ENCODE data around the gene SYPL1.

Gene SYPL1

GRCh38 chr7:106095634-106096033, 16.5 kb downstream of the SYPL1 start:
- no peak for DNase-seq (ENCODE audit: low spot score)
- in situ Hi-C loops (cut with MboI; ENCODE audit: low pct_unique_long_range_greater_than_20kb, low sequenced_read_pairs, unreplicated experiment), result no loop called here
- TF ChIP-seq, protein P1, sequence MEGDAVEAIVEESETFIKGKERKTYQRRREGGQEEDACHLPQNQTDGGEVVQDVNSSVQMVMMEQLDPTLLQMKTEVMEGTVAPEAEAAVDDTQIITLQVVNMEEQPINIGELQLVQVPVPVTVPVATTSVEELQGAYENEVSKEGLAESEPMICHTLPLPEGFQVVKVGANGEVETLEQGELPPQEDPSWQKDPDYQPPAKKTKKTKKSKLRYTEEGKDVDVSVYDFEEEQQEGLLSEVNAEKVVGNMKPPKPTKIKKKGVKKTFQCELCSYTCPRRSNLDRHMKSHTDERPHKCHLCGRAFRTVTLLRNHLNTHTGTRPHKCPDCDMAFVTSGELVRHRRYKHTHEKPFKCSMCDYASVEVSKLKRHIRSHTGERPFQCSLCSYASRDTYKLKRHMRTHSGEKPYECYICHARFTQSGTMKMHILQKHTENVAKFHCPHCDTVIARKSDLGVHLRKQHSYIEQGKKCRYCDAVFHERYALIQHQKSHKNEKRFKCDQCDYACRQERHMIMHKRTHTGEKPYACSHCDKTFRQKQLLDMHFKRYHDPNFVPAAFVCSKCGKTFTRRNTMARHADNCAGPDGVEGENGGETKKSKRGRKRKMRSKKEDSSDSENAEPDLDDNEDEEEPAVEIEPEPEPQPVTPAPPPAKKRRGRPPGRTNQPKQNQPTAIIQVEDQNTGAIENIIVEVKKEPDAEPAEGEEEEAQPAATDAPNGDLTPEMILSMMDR (IDR thresholded peaks at IDR 0.05; ENCODE audit: extremely low read depth, insufficient read depth, missing control alignments), result no peak

DNA sequence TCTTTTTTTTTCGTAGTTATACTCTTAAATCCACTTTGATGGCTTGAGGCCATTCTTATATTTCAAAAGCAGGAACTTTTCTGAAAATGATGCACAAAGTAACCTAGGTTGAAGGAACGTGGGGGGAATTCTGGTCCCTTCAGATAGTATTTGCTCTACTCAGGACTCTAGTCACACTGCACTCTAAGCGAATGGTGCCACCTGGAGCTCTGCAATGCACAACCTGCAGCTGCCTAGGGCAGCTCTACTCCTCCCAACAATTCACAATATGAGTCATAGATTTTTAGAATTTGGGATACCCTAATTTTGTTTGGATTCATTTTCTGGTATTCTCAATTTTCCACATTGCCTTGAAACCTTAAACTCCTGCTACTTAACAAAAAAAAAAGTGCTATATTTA, 17.3 kb downstream of the SYPL1 start:
- in situ Hi-C loops (cut with MboI; ENCODE audit: low pct_unique_long_range_greater_than_20kb, low sequenced_read_pairs, unreplicated experiment), result no loop called here
- DNase-seq (ENCODE audit: low spot score), result no peak
- TF ChIP-seq, protein P1 (IDR thresholded peaks at IDR 0.05; ENCODE audit: extremely low read depth, insufficient read depth, missing control alignments), result no peak

DNA sequence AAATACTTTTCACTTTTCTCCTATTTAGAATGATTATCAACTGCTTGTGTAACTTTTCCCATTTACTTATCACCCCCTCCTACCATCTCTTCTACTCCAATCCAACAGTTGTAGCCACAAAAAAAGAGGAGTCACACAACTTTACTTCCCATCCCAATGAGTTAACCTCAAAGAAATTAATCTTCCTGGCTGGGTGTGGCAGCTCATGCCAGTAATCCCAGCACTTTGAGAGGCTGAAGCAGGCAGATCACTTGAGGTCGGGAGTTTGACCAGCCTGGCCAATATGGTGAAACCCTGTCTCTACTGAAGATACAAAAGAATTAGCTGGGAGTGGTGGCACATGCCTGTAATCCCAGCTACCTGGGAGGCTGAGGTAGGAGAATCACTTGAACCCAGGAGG, 19.9 kb downstream of the SYPL1 start:
- TF ChIP-seq, protein P1 (IDR thresholded peaks at IDR 0.05; ENCODE audit: extremely low read depth, insufficient read depth, missing control alignments), result no peak
- DNase-seq (ENCODE audit: low spot score), result no peak
- in situ Hi-C loops (cut with MboI; ENCODE audit: low pct_unique_long_range_greater_than_20kb, low sequenced_read_pairs, unreplicated experiment), result no loop called here

DNA sequence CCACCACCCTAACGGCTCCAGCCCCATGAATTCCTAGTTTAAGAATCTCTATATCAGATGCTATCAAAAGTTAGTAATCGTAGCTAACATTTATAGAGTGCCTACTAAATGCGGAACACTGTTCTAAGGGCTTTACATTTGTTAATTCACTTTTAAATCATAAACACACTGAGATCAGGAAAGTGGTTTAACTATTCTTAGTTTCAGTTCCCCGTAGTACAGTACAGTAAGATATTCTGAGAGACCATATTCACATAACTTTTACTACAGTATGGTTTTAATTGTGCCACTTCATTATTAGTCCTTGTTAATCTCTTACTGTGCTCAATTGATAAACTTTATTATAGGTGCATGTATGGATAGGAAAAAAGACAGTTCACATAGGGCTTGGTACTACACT, 22.5 kb downstream of the SYPL1 start:
- TF ChIP-seq, protein P1 (IDR thresholded peaks at IDR 0.05; ENCODE audit: extremely low read depth, insufficient read depth, missing control alignments), result no peak
- in situ Hi-C loops (cut with MboI; ENCODE audit: low pct_unique_long_range_greater_than_20kb, low sequenced_read_pairs, unreplicated experiment), result no loop called here
- DNase-seq (ENCODE audit: low spot score), result no peak

DNA sequence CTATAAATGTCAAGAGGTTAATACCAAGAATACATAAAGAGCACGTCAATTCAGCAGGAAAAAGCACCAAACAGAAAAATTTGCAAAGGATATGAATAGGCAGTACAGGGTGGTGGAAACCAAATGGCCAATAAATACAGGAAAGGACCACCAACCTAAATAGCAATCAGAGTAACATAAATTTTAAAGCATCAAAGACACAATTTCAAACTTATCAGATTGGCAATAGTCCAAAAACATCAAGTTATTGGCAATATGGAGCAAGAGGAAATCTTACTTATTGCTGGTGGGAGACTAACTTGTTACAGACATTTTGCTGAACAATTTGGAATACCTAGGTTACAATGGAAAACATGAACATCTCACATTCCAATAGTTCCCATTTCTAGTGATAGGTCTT, 24.1 kb downstream of the SYPL1 start:
- DNase-seq (ENCODE audit: low spot score), result no peak
- in situ Hi-C loops (cut with MboI; ENCODE audit: low pct_unique_long_range_greater_than_20kb, low sequenced_read_pairs, unreplicated experiment), result no loop called here
- TF ChIP-seq, protein P1 (IDR thresholded peaks at IDR 0.05; ENCODE audit: extremely low read depth, insufficient read depth, missing control alignments), result no peak

- in situ Hi-C loops (cut with MboI; ENCODE audit: low pct_unique_long_range_greater_than_20kb, low sequenced_read_pairs, unreplicated experiment), result no loop called here
- DNase-seq (ENCODE audit: low spot score), result no peak
- TF ChIP-seq, protein P1 (IDR thresholded peaks at IDR 0.05; ENCODE audit: extremely low read depth, insufficient read depth, missing control alignments), result no peak
These were observed 26.1 kb downstream of the SYPL1 start for GRCh38 chr7:106086062-106086461.

DNA sequence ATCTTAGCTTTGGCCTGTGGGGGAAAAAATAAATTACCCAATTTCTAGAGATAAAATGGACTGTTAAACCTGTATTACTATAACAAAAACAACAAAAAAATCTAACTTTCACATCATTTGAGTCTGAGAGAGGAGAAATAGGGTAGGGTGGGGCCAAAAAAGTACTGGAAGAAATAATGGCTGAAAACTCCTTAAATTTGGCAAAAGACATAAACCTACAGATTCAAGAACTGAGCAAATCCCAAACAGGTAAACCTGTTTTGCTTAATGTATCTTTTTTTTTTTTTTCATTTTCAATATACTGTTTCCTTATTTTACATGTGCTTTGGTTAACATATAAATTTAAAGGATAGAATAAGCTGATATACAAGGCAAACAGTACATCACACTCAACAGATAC, 27.1 kb downstream of the SYPL1 start:
- in situ Hi-C loops (cut with MboI; ENCODE audit: low pct_unique_long_range_greater_than_20kb, low sequenced_read_pairs, unreplicated experiment), result no loop called here
- TF ChIP-seq, protein P1 (IDR thresholded peaks at IDR 0.05; ENCODE audit: extremely low read depth, insufficient read depth, missing control alignments), result no peak
- no peak for DNase-seq (ENCODE audit: low spot score)

Data from GM13977 (cell line).